GM18508 (cell line): ENCODE data around the gene RPTOR.
"Not testable (repeated sequence)": the region's sequence is repeated elsewhere in the genome, so short reads cannot be mapped to it uniquely, and the experiment has no call there.

ENCODE experiments used
- ATAC-seq: cut with Tn5 transposase; IDR thresholded peaks from one replicate; pipeline ENCODE4 v1.9.1; 2021; ENCODE audit warnings: moderate number of reproducible peaks; ENCODE audit not compliant: insufficient read depth, unreplicated experiment

RPTOR gene

GRCh38 chr17:80537386-80537785 is 7.3 kb upstream of the RPTOR start:
- ATAC-seq, result not testable (repeated sequence)

DNA sequence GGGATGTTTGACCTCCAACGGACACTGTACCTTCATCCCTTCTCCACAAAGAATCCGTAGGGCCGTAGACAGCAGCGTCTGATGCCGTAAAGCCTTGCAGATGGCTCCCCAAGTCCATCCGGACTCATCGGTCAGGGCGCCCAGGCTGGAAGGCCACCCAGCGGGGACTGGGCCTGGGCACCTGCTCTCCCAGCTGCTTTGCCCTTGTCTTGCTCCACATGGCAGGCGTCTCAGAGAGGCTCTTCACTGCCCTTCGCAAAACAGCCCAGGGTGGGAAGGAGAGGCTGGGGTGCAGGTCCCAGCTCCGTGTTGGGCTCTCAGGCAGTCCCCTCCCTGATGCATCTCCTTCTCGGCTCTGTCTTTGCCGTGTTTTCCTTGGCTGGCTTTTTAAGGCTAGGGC is 6.2 kb upstream of the RPTOR start:
- ATAC-seq, result no peak

- ATAC-seq, result no peak
Measured at GRCh38 chr17:80539022-80539641, 5.5 kb upstream of the RPTOR start.

- no peak for ATAC-seq
Measured at GRCh38 chr17:80545499-80545826, 825 bp downstream of the RPTOR start.

DNA sequence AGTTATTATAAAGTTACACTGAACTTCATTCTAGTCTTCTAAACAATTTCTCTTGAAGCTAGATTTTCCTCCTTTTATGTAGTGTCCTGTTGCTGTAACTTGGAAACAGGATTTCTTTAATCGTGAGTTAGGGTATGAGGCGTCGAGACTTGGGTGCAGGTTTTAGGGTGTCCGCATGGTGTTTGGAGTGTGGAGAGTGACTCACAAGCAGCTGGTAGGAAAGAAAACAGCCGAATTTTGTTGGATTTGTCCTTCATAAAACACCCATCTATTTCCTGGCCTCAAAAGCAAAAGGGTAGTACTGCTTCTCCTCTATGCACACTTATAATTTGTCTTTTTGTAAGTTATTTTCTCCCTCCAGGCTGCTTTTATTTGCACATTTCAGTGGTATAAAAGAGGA is 1.6 kb downstream of the RPTOR start:
- no peak for ATAC-seq

GRCh38 chr17:80552523-80552922 is 7.9 kb downstream of the RPTOR start:
- ATAC-seq, result no peak

GRCh38 chr17:80555266-80555665 is 10.6 kb downstream of the RPTOR start:
- no peak for ATAC-seq

DNA sequence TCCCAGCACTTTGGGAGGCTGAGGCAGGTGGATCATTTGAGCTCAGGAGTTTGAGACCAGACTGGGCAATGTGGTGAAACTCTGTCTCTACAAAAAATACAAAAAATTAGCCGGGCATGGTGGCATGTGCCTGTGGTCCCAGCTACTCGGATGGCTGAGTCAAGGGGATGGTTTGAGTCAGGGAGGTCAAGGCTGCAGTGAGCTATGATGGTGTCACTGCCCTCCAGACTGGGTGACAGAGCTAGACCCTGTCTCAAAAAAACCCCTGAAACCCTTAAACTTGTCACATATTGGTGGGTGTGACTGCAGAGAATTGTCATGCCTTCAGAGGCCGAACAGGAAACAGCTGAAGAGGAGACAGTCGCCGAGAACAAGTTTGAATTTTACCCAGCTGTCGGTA is 13.4 kb downstream of the RPTOR start:
- ATAC-seq, result no peak

DNA sequence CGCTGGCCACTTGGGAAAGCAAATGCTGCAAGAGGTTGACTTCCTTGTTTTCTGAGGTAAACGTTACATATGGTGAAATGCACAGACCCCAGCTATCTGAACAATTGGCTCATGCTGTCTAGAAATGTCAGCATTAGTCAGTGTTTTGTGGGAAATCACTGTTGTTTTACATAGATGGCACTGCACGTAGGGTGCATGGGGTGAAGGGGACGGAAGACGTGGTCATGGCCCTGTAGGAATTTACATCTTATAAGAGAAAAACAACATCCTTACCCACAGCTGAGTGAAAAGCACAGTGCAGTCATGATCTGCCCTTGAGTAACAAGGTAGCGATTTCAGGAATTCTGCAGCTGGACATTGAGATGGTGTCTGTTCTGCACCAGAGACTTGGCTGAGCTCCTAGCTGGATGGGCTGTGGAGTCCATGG is 15.2 kb downstream of the RPTOR start:
- ATAC-seq, result no peak

DNA sequence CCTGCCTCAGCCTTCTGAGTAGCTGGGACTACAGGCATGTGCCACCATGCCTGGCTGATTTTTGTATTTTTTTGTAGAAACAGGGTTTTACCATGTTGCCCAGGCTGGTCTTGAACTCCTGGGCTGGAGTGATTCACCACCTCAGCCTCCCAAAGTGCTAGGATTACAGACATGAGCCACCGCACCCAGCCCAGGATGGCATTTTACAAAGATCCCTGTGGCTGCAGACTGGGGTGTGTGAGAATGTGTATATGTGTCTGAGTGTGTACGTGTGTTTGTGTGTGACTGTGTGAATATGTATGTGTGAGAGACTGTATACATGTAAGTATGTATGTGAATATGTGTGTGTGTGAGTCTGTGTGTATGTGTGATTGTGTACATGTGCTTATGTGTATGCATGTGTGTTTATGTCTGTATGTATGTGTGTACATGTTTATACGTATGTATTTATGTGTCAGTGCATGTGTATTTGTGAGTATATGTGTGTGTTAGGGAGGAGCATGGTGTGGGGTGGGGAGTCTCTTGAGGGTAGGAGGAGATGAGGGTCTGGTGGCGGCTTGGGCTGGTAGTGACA is 17.0 kb downstream of the RPTOR start:
- no peak for ATAC-seq

- ATAC-seq, result no peak
Measured at GRCh38 chr17:80564545-80564944, 19.9 kb downstream of the RPTOR start.

DNA sequence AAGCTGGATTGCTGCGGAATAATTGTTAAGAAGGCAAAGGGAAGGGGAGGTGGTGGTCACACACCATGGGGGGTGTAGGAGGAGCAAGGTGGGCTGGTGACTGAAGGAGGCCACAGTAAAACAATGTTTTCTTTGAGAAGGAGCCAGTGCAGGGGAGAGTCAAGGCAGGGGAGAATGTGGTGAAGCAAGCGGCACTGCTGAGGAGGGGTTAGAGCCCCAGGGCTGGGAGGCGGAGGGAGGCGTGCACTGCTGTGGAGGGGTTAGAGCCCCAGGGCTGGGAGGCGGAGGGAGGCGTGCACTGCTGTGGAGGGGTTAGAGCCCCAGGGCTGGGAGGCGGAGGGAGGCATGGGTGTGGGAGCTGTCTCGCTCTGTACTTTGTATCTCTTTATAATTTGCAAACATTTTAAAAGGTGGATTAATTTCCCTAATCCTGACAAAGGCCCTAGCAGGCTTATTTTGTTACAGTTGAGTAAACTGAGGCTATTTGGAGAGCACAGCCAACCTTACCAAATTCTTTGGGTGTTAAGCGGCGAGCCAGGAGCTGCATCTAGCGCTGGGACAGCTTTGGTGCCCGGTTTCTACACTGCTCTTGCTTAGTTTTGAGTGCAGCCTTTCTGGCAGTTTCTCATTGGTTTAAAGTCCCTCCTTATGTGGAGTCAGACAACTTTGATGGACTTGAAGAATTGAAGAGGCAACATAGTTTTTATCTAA is 20.9 kb downstream of the RPTOR start:
- ATAC-seq, result no peak

- ATAC-seq, result no peak
Measured at GRCh38 chr17:80566054-80566400, 21.4 kb downstream of the RPTOR start.

DNA sequence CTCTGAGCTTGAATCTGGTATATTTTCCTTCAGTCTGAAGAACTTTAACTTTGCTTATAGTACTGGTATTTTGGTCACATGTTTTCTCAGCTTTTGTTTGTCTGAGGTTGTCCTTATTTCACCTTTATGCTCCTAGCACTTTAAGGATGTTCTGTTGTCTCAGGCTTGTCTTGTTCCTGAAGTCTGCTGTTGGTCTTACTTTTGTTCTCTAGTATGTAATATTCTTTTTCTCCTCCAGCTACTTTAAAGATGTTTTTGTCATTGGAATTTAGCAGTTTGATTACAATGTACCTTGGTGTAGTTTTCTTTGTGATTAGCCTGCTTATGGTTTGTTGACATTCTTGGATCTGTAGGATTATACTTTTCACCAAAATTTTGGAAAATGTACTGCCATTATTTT is 23.6 kb downstream of the RPTOR start:
- ATAC-seq, result no peak

- ATAC-seq, result no peak
Measured at GRCh38 chr17:80569924-80570323, 25.3 kb downstream of the RPTOR start.

GRCh38 chr17:80573701-80574100 is 29.1 kb downstream of the RPTOR start:
- ATAC-seq, result no peak

DNA sequence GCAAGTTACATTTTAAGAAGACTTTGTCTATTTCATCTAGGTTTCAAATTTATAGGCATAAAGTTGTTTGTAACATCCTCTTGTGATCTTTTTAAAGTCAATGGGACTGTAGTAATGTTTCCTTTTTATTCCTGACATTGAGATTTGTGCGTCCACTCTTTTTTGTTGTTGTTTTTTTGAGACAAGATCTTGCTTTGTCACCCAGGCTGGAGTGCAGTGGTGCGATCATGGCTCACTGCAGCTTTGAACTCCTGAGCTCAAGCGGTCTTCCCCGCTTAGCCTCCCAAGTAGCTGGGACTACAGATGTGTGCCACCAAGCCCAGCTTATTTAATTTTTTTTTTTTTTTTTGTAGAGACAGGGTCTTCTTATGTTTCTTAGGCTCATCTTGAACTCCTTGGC is 29.9 kb downstream of the RPTOR start:
- no peak for ATAC-seq

GRCh38 chr17:80575057-80575875 is 30.6 kb downstream of the RPTOR start:
- no peak for ATAC-seq

GRCh38 chr17:80577876-80578570 is 33.4 kb downstream of the RPTOR start:
- ATAC-seq, result no peak

GRCh38 chr17:80578668-80579388 is 34.2 kb downstream of the RPTOR start:
- not testable (repeated sequence) for ATAC-seq
